Calu3 (cell line): Measurements from ENCODE around the gene USP48. TPM values are rescaled to one million over a fixed set of nuclear protein-coding genes. Genes with fewer than 3 reads are reported as not detected.
A peak's percentile ranks its signal among the peaks of the same experiment; 100 is the strongest.

Experiments
- BruUV-seq: library from RNA; stranded (reverse); fragments of 400-500 nt; replicated peaks from 2 replicates; lab custom pipeline; 2021; lab: Mats Ljungman, UMichigan
- CTCF ChIA-PET: fragments of 300-600 bp; sonication (Branson Sonifier 250); formaldehyde crosslinking; loops from one replicate; lab custom pipeline; 2022; ENCODE audit warnings: antibody characterized with exemption; lab: Charles Lee
- DNase-seq: peaks from one replicate; pipeline ENCODE4 v3.0.0; 2022
- H3K27ac Mint-ChIP-seq: one replicate; pipeline ENCODE4 v1.8.0; 2022; ENCODE audit warnings: mixed read lengths; ENCODE audit not compliant: unreplicated experiment
- H3K27me3 Mint-ChIP-seq: one replicate; pipeline ENCODE4 v1.8.0; 2022; ENCODE audit warnings: mixed read lengths; ENCODE audit not compliant: unreplicated experiment
- H3K36me3 Mint-ChIP-seq: one replicate; pipeline ENCODE4 v1.8.0; 2022; ENCODE audit warnings: mild to moderate bottlenecking, moderate library complexity, mixed read lengths; ENCODE audit not compliant: insufficient read depth, unreplicated experiment
- H3K4me1 Mint-ChIP-seq: one replicate; pipeline ENCODE4 v1.8.0; 2022; ENCODE audit warnings: mild to moderate bottlenecking, low read depth, mixed read lengths; ENCODE audit not compliant: unreplicated experiment
- H3K4me3 Mint-ChIP-seq: one replicate; pipeline ENCODE4 v1.8.0; 2022; ENCODE audit warnings: mild to moderate bottlenecking, low read depth, moderate library complexity, mixed read lengths; ENCODE audit not compliant: unreplicated experiment
- H3K9me3 Mint-ChIP-seq: one replicate; pipeline ENCODE4 v1.8.0; 2022; ENCODE audit warnings: low read depth, mixed read lengths; ENCODE audit not compliant: unreplicated experiment
- intact Hi-C: fragments of 100-400 bp; cut with micrococcal nuclease; formaldehyde crosslinking; loops from one replicate; pipeline ENCODE4 v1.10.0; 2022; ENCODE audit not compliant: unreplicated experiment
- total RNA-seq: library from RNA; stranded (reverse); gene quantifications from 2 replicates; pipeline ENCODE4 v1.2.3, GENCODE V29; 2022
- TF ChIP-seq, protein P1 (sequence below): fragments of 200-600 bp; IDR thresholded peaks from one replicate; pipeline ENCODE4 v1.8.0; 2022; ENCODE audit warnings: antibody characterized with exemption; ENCODE audit not compliant: unreplicated experiment

USP48 gene
- total RNA-seq, 1 experiment from 2014 or later, result 56.6 TPM

DNA sequence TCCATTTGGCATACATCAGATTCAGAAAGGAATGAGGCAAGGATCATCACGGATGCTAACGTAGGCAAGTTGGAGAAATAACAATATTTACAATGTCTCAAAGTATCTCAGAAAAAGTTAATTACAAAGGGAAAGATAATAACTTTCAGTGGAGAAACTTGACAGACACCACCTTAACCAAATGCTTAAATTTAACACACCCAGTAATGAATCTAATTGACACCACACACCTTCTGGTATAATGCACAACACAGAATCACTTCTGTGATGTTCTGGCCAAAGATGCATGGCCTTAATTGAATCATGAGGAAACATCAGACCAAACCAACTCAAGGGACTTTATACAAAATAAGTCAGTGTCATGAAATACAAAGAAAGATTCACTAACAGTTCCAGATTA lies 23.1 kb downstream of the USP48 start:
- H3K4me3 Mint-ChIP-seq, result no peak overlapping the region
- H3K9me3 Mint-ChIP-seq, result no peaks in the 10 kb centered on the region
- DNase-seq, result no peak
- no peak overlapping the region for H3K27ac Mint-ChIP-seq
- H3K4me1 Mint-ChIP-seq, result peaks cover under 1% of the 10 kb centered on the region
- TF ChIP-seq, protein P1, sequence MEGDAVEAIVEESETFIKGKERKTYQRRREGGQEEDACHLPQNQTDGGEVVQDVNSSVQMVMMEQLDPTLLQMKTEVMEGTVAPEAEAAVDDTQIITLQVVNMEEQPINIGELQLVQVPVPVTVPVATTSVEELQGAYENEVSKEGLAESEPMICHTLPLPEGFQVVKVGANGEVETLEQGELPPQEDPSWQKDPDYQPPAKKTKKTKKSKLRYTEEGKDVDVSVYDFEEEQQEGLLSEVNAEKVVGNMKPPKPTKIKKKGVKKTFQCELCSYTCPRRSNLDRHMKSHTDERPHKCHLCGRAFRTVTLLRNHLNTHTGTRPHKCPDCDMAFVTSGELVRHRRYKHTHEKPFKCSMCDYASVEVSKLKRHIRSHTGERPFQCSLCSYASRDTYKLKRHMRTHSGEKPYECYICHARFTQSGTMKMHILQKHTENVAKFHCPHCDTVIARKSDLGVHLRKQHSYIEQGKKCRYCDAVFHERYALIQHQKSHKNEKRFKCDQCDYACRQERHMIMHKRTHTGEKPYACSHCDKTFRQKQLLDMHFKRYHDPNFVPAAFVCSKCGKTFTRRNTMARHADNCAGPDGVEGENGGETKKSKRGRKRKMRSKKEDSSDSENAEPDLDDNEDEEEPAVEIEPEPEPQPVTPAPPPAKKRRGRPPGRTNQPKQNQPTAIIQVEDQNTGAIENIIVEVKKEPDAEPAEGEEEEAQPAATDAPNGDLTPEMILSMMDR, result no peak
- peaks cover 8% of the 10 kb centered on the region for H3K36me3 Mint-ChIP-seq
- CTCF ChIA-PET, result no interaction called here
- no peaks in the 10 kb centered on the region for H3K27me3 Mint-ChIP-seq
- intact Hi-C loops, result no loop called here
- BruUV-seq, result no TSS peak

DNA sequence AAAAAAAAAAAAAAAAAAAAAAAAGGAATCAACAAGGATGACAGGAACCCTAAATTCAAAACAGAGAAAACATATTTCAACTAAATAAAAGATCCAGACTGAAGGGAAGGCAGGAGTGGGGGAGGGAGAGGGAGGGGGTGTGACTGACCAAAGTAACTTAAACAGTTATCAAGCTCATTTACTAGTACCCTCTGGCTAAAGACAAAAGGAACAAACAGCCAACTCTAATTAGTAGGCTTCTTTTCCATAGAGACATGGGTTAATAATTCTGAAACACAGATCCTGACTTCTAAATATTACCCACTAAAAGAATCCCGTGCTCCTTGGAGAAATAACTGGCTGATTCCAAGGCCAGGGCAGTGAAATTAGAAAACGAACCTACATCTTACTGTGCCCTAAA lies 23.8 kb downstream of the USP48 start:
- H3K27ac Mint-ChIP-seq, result no peak overlapping the region

DNA sequence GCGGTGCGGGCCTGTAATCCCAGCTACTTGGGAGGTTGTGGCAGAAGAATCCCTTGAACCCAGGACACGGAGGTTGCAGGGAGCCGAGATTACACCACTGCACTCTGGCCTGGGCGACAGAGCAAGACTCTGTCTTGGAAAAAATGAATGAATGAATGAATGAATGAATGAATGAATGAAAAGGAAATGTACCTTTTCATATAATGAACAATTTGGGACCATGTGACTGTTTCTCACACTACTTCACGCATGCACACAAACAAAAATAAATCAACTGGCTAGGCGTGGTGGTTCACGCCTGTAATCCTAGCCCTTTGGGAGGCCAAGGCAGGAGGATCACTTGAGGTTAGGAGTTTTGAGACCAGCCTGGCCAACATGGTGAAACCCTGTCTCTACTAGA lies 24.3 kb downstream of the USP48 start:
- no peak for DNase-seq
- Mint-ChIP-seq H3K4me1 (no peaks in the 10 kb centered on the region), H3K27me3 (no peaks in the 10 kb centered on the region), H3K4me3 (no peak overlapping the region), H3K9me3 (no peaks in the 10 kb centered on the region), H3K36me3 (peaks cover 5% of the 10 kb centered on the region), H3K27ac (no peak overlapping the region)
- CTCF ChIA-PET, result interaction anchor here (0.6 kb wide), 1 partner anchor 114 kb away, joined by 8 read pairs; no protein-coding TSS in a partner anchor
- intact Hi-C loops, result no loop called here
- TF ChIP-seq, protein P1, result no peak
- no TSS peak for BruUV-seq

More for the DNA sequence above, 23.8 kb downstream of the USP48 start:
- intact Hi-C loops, result no loop called here
- H3K4me1 Mint-ChIP-seq, result no peaks in the 10 kb centered on the region
- peaks cover 5% of the 10 kb centered on the region for H3K36me3 Mint-ChIP-seq
- BruUV-seq, result no TSS peak
- DNase-seq, result no peak
- H3K27me3 Mint-ChIP-seq, result no peaks in the 10 kb centered on the region
- H3K4me3 Mint-ChIP-seq, result no peak overlapping the region
- CTCF ChIA-PET, result no interaction called here
- no peaks in the 10 kb centered on the region for H3K9me3 Mint-ChIP-seq
- TF ChIP-seq, protein P1, result no peak

DNA sequence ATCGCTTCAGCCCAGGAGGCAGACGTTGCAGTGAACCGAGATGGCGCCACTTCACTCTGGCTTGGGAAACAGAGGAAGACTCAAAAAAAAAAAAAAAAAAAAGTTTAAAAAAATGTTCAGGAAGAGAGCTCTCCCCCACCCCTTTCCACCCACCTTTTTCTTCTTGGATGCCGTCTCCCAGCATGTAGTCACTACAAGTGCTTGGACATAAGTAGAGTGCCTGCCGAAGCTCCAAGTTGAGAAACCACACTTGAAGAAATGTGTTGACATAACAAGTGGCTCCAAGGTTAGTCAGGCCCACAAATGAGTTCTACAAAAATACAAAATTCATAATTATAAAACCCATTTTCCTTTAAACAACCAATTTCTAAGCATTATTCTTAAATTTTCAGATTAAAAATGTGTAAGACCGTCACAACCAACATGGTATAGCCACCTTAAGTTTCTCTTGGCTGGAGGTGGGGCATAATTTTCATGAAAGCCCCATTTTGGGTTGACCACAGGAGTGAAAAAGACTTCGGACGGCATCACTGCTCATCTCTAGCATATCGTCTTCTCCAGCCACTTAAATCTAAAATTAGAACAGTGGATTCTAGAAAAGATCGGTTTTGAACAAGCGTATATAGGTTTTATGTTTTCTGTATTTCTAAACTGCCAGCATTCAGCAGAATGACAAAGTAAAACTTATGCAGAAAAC lies 26.4 kb downstream of the USP48 start:
- no peaks in the 10 kb centered on the region for H3K4me1 Mint-ChIP-seq
- no peak overlapping the region for H3K4me3 Mint-ChIP-seq
- H3K36me3 Mint-ChIP-seq, result peaks cover 17% of the 10 kb centered on the region
- H3K27me3 Mint-ChIP-seq, result no peaks in the 10 kb centered on the region
- no peaks in the 10 kb centered on the region for H3K9me3 Mint-ChIP-seq
- intact Hi-C loops, result no loop called here
- TF ChIP-seq, protein P1, result no peak
- no peak for DNase-seq
- H3K27ac Mint-ChIP-seq, result no peak overlapping the region
- TSS peak; percentile 8 for BruUV-seq
- CTCF ChIA-PET, result no interaction called here
